Activated naive CD4-positive, alpha-beta T cell treated with Interleukin-2 at 50 U/mL for 16 hours (primary cell): ENCODE data around the gene KIAA1549.
"Not testable (repeated sequence)": the region's sequence is repeated elsewhere in the genome, so short reads cannot be mapped to it uniquely, and the experiment has no call there.

Experiments used
- DNase-seq: peaks from one replicate; pipeline ENCODE4 v3.0.0-alpha.2; 2020

Gene KIAA1549

DNA sequence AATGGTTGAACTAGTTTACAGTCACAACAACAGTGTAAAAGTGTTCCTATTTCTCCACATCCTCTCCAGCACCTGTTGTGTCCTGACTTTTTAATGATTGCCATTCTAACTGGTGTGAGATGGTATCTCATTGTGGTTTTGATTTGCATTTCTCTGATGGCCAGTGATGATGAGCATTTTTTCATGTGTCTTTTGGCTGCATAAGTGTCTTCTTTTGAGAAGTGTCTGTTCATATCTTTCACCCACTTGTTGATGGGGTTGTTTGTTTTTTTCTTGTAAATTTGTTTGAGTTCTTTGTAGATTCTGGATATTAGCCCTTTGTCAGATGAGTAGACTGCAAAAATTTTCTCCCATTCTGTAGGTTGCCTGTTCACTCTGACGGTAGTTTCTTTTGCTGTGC is 40.6 kb downstream of the KIAA1549 start:
- not testable (repeated sequence) for DNase-seq

DNA sequence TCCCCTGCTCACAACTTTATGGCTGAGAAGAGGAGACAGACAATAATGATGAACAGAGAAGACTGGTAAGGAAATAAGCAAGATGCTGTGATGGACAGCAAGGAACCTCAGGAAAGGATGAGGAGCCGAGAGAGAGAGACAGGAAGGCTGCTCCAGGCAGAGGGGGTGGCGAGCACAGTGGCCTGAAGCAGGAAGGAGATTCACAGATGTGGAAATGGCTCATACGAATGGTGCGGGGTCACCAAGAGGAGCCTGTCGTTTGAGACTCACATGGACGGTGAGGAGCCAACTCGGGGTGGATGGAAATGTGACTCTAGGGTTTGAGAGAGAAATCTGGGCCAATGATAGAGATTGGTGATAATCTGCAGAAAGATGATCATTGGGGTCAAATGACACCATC is 43.7 kb downstream of the KIAA1549 start:
- DNase-seq = no peak

DNA sequence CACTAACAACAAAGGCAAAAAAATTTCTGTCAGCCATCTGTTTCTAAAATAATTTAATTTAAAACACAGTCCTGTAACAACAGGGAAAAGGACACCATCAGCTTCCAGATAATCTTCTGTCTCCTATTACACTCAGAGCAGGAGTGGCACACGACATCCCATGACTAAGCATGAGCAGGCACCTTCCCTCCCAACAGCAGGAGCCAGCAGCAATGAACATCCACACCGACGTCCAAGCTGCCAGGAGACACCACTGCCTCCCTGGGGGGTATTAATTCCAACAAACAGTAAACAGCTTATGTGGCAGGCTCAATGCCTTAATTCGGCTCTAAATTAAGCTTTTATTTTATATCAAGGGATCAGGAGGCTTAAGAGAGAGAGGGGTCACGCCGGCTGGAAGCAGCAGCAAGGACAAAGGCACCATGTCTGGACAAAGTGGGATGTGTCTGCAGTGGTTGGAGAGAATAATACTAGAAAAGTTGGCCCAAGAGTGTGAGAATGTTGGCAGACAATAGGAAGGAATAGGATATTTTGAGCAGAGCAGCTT is 45.7 kb downstream of the KIAA1549 start:
- no peak for DNase-seq

DNA sequence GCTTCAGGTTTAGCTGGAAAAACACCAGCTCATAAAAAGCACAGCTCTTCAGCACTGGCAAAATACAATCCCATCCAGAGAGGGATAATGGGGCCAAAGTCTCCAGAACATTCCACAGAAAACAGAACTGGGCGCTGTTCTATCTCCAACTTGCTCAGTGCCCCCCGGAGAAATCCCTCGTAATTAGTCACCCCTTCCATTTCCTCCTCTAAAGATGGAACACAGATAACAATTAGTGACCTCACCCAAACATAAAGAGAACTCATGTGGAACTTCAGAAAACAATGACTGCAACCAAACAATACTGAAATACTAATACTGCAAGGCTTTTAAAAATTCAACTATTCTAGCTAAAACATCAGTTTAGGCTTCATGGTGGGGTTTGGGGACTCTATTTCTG is 46.3 kb downstream of the KIAA1549 start:
- DNase-seq = no peak

DNA sequence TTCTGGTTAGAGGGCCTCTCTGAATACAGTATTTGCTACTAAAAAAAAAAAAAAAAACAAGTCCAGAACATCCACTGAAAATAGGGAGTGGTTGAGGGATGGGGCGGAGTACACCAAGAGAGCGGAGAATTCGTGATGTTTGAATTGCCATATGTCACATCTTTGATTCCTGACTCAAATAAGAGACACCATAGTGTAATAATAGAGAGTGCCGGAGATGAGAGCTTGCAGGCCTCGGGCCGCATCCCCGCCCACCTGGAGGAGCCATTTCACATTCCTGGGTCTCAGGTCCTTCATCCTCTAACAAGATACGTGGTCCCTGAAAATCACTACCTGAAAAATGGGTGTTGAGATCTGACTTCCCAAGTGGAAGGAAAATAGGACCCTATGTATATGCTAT is 46.8 kb downstream of the KIAA1549 start:
- no peak for DNase-seq

DNA sequence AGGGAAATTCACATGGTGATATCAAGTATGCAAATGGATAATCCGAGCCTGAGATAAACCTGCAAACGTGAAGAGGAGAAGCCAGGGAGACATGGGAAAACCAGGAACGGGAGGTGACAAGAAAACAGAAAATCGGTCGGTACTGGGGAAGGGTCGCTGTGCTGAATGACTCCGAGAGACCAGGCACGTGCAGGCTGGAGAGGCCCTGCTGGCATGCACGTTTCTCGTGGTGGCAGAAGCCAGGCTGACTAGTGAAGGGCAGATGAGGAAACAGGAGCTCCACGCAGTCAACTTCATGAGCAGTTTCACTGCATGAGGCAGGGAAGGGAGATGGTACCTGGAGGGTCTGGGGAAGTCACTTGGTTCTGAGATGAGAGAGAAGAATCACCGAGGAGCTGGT is 48.3 kb downstream of the KIAA1549 start:
- no peak for DNase-seq

DNA sequence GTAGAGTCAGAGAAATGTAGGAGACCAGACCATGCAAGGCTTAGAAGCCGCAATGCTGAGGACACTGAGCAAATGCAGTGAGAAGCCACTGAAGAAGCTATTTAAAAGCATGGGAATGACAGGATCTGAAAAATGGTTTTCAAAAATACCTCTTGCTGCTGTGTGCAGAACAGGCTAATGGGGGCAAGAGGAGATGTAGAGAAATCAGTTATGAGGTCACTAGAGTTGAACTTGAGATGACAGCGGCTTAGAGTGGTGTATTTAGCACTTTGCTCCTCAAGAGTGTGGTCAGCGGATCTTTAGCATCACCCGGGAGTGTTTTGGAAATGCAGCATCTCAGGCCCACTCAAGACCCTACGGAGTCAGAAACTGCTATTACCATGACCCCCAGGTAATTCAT is 48.8 kb downstream of the KIAA1549 start:
- DNase-seq = no peak

DNA sequence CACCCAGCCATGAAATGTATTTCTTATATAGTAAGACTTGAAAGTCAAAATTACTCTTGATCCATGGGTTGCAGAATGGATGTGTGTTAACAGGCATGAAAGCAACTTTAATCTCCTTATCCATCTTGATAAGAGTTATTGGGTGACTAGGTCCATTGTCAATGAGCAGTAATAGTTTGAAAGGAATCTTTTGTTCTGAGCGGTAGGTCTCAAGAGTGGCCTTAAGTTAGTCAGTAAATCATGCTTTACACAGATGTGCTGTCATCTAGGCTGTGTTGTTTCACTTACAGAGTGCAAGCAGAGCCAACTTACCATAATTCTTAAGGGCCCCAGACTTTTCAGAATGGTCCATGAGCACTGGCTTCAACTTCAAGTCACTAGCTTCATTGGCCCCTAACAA is 51.2 kb downstream of the KIAA1549 start:
- no peak for DNase-seq

DNA sequence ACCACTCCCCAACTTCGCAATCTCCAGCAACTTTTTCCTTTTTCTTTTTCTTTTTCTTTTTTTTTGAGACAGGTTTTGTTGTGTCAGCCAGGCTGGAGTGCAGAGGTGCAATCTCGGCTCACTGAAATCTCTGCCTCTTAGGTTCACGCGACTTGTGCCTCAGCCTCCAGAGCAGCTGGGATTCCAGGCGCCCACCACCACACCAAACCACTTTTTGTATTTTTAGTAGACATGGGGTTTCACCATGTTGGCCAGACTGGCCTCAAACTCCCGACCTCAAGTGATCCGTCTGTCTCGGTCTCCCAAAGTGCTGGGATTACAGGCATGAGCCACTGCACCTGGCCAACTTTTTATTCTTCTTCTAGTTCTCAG is 55.0 kb downstream of the KIAA1549 start:
- DNase-seq = no peak

DNA sequence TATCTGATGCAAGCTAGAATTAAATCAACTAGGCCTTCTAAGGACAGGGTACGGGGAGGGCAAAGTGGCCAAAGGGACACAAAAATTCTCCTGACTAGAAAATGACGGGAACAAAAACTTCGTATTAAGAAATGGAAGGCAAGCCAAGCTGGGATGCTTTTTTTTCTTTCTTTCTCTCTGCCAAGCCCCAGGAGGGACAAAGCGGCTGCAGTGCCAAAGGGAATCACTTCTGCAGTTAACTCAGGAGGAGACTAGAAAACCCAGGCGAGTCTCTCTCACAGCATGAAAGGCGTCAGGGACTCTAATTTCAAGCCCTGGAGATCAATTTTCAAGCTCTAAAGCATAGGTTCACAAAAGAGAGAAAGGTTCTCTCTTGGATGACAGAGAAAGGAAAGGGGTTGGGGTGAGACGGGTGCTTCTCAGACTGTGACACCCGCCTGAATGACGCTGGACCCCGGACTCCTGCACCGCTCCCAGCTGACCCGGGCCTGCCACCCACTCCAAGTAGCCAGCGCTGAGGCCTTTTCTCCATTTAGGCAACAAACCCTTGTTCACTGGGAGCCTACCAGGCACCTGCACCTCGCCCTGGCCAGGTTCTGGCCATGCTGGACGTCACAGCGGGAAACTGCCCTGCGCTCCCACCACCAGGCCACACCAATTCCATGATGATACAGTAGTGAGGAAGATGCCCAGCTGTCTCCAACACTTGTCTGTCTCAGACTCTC is 56.5 kb downstream of the KIAA1549 start:
- DNase-seq = no peak

DNA sequence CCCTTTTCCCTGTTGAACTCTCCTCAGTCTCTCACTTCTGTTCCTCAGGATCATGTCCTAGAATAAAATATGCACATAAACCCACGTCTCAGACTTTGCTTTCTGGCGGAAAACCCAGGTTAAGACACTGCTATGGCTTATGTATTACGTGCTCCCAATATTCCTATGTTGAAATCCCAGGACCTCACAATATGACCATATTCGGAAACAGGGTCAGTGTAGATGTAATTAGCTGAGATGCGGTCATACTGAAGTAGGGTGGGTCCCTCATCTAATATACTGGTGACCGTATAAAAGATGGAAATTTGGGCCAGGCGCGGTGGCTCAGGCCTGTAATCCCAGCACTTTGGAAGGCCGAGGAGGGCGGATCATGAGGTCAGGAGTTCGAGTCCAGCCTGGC is 59.9 kb downstream of the KIAA1549 start:
- no peak for DNase-seq

DNA sequence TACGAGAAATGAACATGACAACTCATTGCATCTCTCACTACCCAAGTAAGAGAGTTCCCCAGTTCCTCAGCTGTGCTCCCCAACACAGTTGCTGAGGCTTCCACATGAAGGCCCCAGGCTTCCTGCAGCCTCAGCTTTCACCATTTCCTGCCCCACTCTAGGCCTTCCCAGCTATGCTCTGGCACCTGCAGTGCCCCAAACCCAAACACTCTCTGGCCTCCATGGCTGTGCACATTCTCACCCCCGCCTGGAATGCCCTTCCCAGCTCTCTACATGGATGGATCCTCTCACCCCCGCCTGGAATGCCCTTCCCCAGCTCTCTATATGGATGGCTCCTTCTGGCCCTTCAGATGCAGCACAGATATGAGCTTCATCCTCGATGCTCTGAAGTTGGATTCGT is 61.3 kb downstream of the KIAA1549 start:
- no peak for DNase-seq

DNA sequence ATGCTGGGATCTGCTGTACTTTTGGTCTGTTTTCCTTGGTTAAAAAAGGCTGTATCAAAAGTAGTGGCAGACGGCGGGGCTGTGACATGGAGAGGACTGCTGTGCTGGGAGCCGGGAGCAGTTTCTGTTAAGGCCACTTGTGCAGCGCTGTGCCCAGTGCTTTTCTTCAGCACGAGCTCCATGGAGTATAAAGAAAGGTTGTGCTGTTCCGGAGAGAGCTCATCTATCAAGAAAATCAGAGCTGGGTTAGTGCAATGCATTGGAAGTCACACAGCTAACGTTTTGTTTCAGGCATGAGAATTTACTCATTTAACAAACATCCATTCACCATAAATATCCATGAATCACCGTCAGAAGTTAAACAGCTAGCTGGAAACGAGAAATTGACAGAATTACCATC is 62.0 kb downstream of the KIAA1549 start:
- DNase-seq = no peak

DNA sequence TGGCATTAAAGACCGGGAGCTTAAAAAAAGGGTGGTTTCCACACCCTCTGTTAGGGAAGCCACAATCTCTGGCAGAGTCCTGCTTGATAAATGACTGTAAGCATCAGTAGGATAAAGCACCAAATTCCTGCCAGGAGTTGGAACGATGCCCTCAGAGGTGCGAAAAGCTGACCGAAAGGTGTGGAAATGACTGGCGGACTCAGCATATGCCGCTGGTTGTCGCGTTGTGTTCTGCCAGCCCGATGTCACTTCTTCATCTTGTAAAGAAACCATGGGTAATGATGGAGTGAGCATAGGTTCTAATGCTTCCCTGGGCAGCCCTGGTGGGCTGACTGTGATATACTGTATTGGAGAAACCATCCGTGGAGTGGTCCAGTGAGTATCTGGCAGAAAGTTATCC is 62.4 kb downstream of the KIAA1549 start:
- no peak for DNase-seq

DNA sequence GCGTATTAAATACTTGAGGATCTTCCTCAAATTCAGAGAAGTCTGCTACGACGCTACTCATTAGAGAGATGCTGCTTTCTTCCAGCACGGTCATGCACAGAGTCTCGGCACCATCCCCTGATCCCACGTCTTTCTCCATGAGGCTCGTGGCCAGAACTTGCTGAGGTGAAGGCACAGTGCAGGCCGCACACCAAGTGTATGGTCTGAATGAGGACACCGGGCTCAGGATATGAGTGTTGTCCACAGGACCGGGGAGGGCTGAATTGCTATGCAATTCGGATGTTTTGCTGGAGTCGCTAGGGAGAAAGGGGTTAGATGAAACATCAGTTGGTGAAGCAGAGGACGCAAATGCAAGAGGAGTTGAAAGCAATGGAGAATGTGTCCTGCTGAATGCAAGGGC is 63.0 kb downstream of the KIAA1549 start:
- DNase-seq = no peak

DNA sequence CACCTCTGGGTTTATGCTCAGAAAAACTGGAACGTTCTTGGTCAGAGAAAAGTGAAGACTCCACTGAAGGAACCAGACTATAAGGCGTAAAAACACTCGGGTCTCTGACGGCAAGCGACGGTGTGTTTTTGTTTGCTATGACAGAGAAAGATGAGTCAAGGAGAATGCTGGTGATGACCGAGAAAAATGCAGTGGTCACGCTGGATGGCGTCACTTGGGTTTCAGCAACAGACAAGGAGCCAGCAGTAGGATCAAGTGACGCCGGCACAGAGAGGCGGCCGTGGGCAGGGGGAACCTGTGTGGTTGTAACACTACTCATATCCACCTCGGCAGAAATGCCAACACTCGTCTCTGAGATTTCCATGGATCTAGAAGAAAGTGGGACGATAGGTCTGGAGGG is 63.4 kb downstream of the KIAA1549 start:
- DNase-seq = no peak

DNA sequence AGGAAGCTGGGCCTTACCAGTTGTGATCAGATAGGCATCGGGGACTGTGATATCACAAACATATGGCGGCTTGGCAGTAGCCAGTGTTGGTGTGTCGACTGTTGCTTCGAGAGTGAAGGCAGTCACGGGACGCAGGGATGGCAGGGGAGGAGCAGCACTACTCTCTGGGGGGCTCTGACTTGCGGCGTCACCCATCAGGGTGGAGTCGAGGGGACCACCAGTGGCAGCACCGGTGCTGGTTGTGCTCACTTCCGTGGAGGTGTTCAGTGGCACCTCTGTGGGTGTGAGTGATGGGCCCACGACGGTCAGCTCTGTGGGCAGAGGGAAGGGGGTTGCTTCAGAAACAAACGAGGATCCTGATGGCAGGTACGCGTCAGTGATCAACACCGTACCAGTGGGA is 64.5 kb downstream of the KIAA1549 start:
- DNase-seq = no peak

DNA sequence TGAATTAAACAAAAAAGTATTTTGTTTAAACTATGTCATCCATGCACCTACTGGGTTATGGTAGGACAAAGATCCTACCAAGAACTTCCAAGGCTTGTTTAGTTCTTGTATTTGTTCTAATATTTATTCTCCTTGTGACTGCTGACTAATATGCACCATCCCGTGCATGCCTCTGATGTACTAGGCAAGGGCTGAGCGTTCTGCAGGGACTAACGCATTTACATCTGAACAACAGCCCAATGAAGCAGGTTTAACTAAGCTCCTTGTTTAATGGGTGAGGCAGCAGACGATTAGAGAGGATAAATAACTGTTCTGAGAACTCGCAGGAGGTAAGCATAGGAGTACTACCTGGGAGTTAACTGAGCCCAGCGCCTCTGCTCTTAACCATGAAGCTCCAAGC is 64.9 kb downstream of the KIAA1549 start:
- DNase-seq = no peak

DNA sequence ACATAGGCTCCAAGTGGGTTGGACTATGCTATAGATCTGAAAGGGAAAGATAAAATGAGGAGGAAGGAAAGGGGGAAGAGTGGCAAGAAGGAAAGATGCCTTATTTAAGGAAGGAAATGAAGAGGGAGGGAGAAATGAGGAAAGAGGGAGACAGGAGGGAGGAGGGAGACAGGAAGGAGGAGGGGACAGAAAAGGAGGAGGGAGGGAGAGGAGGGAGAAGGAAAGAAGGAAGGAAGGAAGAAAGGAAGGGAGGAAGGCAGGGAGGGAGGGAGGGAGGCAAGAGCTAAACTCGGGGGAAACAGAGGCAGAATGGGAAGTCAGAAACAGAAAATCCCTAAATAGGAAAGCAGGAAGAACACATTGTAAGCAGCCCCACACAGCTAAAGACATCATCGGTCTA is 67.4 kb downstream of the KIAA1549 start:
- no peak for DNase-seq

DNA sequence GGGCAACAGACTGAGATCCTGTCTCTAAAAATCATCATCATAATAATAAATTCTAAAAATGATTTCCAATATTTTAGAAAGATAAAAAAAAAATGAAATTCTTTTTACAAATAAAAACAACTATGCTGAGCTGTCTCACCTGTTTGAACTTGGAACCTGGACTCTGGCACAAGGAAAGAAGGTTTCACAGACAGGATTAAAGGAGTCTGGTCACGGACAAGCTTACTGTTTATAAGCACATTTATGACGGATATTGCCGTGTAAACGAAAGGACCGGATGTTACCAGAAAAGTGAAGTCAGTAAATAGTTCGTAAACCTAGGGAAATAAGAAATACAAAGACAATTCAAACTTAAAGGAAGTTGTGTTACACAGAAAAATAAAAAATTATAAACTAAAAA is 70.2 kb downstream of the KIAA1549 start:
- DNase-seq = no peak

DNA sequence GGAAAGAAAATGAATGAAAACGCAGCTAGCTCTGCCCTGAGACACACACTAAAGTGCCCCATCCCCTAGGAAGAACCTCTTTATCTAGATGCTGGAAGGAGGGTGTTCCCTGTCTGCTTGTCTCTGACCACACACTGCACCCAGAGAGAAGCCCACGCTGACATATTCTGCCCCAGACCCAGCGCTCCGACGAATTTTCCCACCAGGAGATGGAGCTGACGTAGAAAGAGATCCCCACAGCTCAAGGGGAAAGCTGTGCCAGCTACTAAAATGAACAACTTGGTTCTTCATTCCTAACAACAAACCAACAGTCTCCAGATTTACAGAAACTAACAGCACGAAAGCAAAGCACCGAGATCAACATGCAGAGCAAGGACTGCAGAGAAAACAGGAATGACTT is 73.3 kb downstream of the KIAA1549 start:
- no peak for DNase-seq

DNA sequence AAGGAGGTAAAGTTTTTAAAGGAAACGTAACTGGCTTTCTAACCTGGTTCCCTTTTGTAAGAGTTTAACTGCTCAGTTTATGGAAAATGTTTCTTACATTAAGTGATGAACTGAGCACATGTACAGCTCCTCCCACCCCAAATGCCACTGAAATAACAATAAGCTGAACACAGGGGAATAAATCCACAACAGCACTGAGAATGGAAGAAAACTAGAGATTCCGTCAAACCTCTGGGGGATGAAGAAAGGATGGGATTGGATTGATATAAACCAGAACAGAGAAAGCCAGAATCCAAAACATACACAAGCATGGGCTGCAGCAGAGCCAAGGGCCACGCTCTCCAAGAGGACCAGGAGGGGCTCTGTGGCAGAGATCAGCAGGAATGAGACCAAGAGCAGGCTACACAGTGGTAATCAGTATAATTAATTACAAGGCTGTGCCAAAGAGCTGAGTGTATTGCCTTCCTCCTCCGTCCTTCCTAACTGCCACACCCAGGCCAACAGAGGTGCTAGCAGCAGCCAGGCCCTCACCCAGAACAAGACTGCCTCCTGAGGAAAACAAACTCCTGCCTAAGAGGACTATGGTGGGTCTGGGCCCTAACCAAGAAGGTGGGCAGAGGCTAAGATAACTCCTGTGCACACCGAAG is 73.9 kb downstream of the KIAA1549 start:
- DNase-seq = no peak

DNA sequence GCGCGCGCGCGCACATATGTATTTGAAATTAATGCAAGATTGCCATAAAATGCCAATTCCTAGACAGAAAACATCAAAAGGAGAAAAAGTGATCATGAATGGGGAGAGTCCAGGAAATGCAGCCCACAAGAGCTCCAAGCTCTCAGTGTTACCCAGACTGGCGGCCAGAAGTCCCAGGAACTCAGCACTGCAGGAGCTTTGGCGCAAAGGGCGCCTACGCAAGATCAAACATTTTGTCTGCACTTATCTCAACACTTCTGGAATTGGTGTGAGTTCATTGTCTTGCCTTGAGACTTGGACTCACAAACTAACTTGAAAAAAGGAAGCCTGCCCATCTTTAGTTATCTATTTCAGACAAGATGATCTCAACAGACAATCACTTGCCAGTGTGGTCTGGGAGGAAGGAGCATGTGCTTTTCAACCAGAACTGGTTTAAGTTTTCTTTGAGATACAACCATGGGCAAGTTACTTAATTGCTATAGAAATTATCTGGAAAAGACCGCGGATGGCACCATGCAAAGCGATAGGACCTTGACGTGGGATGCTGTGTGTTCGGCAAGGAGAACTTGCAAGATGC is 77.2 kb downstream of the KIAA1549 start:
- DNase-seq = no peak

DNA sequence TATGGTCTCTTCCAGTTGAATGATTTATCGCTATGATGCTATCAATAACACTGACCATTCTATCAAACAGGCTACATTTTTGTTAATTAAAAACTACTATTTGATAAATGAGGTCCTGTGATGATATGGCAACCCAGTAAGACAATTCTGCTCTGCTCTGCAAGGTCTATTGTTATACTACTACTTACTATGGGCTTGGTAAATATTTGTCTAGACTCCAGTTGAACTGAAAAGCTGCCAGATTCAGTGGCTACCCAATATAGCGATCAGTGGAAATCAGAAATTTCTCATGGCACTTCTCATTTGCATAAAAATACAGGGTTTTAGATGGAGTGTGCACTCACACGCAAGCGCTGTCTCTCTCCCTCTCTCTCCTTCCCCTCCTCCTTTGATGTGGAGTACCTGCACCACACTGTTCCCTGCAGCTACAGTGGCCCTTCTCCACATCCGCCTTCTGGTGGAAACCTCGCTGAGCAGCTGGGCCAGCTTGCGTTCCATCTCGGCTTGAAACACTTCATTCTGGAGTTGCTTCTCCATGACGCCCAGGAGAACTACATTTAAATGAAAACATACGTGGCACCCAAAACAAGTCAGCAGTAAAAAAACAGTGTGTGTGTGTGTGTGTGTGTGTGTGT is 77.9 kb downstream of the KIAA1549 start:
- DNase-seq = peak; percentile 66
